ELF-1 (cell line): ENCODE measurements around the gene CRYGN.
A peak's percentile ranks its signal among the peaks of the same experiment; 100 is the strongest.

Experiments
- DNase-seq: peaks from one replicate; pipeline ENCODE4 v3.0.0-alpha.2; 2016; ENCODE audit warnings: low read depth, low spot score

The CRYGN gene

DNA sequence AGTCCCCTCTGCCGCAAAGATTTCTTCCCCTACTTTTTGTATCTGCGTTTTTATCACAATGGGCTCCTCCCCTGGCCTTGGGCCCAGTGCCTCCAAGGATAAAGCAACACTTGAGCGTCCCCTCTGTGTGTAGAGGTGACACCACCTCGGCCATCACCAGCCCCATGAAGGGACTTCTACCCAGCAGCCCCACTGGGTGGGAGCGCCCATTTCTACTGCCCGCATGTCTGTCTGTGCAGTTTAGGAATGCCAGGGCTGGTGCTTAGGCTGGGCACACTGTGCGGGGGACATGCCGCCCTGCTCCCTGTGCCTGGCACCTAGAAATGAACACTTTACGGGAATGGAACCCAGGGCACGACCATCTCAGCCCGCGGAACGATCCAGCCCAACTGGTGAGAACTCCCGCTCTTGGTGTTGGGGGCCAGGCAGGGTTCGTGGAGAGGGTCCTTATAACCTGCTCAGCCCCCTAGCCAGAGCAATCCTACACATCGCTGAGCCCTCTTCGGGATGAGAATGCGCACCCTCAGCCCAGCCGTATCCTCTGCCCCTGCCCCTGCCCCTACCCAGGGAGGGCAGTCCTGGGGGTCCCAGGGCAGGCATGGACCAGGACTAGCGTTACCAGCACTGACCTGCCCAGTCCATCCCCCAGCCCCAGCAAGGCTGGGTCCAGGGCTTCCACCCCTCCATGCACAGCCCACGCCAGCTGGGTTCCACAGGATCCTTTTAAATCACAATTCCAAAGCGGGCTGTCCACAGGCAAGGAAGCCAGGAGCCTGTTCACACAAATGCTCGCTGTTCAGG lies 12.8 kb downstream of the CRYGN start:
- no peak for DNase-seq

- DNase-seq, result peak; percentile 44
Observed at GRCh38 chr7:151426441-151426903, 13.5 kb downstream of the CRYGN start.

DNA sequence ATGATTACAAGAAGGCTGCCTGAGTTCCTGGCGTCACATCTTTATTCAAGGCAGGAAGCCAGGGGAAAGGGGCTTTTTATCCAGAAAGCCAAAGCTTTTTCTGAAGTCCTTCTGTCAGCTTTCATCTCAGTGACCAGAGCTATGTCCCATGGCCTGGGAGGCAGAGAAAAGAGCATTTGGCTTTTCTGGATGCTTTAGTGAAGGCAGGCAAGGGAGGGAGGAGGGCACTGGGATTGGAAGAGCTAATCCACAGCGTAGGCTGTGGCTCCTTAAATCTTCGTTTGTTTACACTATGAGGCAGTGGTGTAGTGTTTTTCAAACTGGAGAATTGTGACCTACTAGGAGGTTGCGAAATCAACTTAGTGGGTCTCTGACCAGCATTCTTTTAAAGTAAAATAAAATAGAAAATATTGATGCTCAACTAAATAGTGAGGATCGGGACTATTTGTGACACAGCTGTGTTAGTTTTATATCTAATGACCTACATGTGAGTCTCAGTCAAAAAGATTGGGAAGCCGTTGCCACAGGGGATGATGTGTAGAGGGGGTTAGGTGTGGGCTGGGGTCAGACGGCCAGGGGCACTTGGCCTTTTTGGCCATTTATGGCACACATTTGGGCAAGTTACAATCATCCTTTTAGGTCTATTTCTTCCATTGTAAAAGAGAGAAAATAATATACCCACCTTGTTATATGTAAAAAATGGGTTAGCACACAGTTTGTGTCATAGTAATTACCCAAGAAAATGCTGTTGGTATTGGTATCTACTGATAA lies 14.1 kb downstream of the CRYGN start:
- peak; percentile 41 for DNase-seq

DNA sequence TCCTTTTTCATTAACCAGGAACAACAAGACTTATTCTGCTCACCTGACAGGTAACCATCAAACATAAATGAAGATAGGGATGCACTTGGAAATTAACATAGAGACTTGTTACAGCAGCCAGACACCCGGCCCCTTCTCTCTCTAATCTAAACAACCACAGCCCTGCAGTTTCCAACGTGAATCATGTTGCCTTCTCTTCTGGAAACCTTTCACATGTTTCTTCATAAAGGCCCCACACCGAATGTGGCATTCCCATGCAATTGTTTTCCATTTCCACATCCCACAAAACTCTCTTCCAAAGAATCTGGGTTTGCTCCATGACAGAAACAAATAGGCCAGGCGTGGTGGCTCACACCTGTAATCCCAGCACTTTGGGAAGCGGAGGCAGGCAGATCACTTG lies 15.1 kb downstream of the CRYGN start:
- no peak for DNase-seq

- DNase-seq, result no peak
Observed at GRCh38 chr7:151423936-151424335, 16.0 kb downstream of the CRYGN start.

DNA sequence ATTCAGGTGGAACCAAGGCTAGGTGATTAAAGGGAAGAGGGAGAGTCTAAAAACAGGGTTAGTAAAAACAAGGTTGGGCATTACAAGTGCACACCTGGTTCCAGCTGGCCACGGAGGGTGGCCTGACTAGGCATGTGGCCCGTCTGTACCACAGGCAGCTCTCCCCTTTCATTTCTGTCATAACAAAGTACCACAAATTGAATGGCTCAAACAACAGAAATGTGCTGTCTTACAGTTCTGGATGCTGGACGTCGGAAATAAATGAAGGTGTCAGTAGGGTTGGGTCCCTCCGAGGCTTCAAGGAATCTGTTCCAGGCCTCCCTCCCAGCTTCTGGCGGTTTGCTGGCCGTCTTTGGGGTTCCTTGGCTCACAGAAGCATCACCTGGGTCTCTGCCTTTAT lies 16.7 kb downstream of the CRYGN start:
- DNase-seq, result no peak

DNA sequence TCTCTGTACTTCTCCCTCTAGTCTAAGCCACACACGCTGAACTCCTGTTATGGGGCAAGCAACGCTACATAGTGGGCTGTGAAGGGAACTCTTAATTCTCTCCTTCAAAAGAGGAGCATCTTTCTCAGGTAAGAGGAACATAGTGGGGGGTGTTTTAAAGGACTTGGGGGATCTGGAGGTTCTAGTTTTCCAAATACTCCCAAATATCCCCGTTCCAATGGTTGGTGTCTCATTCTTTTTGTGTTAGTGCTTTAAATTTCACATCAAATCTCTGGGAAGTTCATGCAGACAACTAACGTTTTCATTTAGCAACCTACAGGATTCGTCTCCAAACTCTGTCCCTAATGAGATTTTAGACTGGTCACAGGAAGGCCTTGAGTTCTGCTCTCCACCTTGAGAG lies 17.7 kb downstream of the CRYGN start:
- no peak for DNase-seq

GRCh38 chr7:151420144-151420543 lies 19.8 kb downstream of the CRYGN start:
- DNase-seq, result no peak

DNA sequence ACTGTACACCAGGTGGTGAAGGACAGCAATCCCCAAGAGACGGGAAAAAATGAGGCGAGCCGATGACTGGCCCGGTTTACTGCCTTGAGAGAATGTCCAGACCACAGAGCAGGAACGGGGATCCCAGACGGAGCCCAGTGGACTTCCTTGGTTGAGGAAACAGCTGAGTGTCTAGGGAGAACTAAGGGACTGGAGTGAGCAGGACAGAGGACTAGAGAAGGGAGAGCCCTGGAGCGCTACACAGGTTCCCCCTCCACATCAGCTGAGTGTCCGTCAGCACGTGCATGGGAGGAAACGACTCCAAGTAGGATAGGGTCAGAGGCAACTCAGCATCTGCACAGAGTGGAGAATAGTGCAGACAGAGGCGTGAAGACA lies 23.0 kb downstream of the CRYGN start:
- no peak for DNase-seq

GRCh38 chr7:151416112-151416940 lies 23.6 kb downstream of the CRYGN start:
- no peak for DNase-seq

DNA sequence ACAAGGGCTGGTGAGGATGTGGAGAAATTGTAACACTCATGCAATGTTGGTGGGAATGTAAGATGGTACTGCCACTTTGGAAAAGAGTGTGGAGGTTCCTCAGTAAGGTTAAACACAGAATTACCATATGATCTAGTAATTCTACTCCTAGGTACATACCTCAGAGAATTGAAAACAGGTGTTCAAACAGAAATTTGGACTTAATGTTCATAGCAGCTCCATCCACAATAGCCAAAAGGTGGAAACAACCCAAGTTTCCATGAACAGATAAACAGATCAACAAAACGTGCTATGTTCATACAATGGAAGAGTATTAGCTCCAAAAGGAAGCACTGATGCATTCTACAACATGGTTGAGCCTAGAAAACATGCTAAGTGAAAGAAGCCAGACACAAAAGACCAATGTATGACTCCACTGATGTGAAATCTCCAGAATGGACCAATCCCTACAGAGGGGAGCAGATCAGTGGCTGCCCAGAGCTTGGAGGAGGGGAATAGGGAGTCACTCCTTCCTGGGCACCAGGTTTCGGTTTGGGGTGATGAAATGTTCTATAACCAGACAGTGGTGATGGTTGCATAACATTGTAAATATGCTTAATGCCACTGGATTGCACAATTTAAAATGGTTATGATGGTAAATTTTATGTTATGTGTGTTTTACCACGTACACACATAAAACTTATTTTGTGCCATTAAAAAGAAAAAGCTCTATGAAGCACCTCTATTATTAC lies 24.4 kb downstream of the CRYGN start:
- DNase-seq, result no peak

- DNase-seq, result no peak
Observed at GRCh38 chr7:151413241-151413640, 26.7 kb downstream of the CRYGN start.

GRCh38 chr7:151412318-151412717 lies 27.6 kb downstream of the CRYGN start:
- DNase-seq, result no peak

- DNase-seq, result no peak
Observed at GRCh38 chr7:151411551-151411950, 28.4 kb downstream of the CRYGN start.

DNA sequence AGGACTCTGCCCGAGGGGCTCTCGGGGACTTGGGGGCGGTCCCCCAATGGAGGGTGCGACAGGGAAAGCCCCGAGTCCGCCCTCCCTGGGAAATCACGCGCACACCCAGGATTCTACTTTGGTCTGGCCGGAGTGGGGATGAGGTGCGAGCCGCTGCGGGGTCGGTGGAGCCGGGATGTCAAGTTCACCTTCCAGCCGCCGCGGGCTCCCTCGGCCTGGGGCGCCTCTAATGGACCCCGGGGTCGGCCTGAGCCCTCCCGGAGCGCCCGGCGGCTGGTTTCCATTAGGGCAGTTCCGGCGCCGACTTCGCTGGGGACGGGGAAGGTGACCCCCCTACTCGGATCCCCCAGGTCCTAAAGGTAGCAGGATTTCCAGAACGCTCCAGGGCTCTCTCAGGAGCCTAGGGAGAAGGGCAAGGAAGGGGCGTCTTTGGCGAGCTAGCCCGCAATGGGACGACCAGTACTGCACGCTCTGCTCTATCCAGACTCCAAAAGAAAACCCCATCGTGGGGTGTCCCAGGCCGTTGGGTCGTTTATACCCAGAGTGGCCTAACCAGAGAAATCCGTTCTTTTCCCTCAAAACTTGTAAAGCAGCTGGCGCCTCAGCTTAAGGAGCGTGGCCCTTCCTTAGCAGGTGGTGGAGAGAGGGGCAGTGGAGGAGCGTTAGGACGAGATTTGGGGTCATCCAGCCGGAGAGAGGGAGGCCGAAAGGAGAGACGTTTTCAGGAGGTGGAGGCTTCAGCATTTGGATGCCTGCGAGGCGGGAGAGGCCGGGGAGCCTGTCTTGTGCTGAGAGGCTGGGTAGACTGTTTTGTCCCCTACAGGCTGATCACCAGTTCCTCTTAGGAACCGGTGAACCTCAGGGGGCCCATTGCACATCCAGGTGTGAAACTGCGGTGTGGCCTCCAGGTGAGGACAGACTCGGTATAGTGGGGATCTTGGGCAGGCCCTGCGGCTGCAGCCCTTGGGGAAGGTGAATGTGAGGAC lies 29.2 kb downstream of the CRYGN start:
- no peak for DNase-seq

DNA sequence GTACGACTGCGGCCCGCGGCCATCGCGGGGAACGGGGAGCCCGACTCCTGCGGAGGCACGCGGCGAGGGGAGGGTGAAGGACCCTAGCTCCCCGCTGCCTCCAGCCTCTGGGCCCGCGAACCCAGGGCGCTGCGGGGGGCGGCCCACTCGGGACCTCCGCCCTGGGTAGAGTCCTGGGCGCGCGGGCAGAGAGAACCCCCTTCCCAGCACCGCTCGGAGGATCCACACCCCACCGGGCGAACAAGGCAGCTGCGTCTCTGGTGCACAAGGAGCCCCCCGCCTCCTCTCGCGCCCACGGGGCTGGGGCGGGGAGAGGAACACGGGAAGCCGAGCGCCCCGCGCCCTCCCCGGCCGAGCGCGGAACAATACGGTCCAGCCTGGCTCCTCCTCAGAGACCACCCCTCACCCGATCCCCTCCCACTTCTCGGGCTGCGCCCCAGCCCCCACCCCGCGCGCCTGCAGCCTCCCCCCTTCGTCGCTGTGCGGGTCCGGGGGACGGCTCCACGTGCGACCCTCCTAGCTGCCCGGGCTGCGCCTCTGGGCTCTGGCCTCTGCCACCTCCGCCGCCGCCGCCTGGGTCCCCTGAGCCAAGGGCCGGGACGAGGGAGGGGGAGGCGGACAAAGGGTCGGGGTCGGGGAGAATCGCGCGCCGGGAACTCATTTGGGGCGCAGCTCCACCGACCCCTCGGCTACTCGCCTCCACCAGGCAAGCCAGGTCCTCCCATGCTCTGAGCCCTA lies 30.1 kb downstream of the CRYGN start, which contains the start of gene WDR86:
WDR86 (minus strand) TSS at position 372 of the 738 bp plus-strand sequence. CDS start 449 bp downstream, outside the sequence.
- no peak for DNase-seq

DNA sequence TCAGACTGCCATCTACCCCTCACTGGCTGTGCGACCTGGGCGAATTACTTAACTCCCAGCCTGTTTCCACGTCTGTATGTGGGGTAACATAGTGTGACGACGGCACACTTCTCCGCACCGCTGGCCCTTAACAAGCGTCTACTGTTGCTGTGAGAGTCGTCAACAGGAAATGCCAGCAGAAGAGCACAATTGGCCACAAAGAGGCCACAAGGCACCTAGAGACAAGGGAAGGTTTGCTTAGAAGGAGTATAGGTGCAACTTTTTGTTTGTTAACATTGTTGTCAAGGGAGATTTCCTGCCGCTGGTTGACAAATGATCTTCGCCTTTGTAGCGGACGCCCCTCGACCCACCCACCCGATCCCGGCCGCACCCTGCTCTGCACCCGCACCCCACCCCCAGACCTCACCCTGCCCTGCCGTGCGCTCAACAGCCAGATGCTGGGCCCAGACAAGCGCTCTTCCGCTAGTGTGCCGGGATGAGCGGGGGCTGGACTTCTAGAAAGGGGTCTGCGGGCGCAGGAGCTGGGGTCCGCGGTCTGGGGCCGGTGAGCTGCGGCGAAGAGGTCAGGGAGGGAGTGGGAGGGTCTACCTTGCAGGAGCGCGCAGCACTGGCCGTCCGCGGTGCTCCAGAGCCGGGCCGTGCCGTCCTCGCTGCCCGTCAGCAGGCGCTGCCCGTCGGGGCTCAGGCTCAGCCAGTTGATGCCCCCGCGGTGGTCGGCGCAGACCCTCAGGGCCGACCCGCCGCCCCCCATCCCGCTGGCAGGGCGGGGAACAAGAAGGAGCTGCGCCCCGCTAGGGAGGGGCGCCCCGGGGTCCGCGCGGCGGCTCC lies 30.9 kb downstream of the CRYGN start:
- DNase-seq, result no peak

DNA sequence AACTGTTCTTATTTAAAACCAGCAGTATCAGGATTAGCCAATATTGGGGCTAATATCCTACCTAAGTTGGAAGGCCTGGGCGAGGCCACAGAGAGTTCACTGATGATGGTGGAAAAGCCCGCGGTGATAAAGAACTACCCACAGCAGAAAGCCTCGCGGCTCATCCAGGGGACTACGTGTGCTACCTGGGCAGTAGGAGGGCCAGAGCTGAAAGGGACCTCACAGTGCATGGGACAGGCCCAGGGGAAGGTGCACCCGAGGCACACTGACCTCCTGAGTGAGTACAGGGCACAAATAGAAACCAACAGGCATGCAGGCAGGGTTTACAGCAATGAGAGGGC lies 31.5 kb downstream of the CRYGN start:
- DNase-seq, result no peak
